Activated CD8-positive, alpha-beta memory T cell treated with anti-CD3 and anti-CD28 coated beads, Interleukin-2, amount 10 ng/mL, durations not matched to agents 7 days and 5 days (primary cell): ENCODE measurements around the gene KLHDC8B. TPM values are rescaled to one million over a fixed set of nuclear protein-coding genes. Genes with fewer than 3 reads are reported as not detected.
A peak's percentile ranks its signal among the peaks of the same experiment; 100 is the strongest.

Source experiments
- ATAC-seq: fragments of 150-1000 bp; cut with Tn5 transposase; one replicate; pipeline ENCODE4 v1.10.0; 2021; ENCODE audit warnings: moderate library complexity
- CTCF ChIA-PET: fragments of 350-600 bp; sonication (Branson Sonifier 250); formaldehyde crosslinking; loops from one replicate; lab custom pipeline; 2021; ENCODE audit warnings: antibody characterized with exemption; lab: Charles Lee
- DNase-seq: peaks from one replicate; pipeline ENCODE4 v3.0.0-alpha.2; 2020
- H3K27ac Mint-ChIP-seq: one replicate; pipeline ENCODE4 v1.8.0; 2021; ENCODE audit warnings: mild to moderate bottlenecking, mixed read lengths
- H3K27me3 Mint-ChIP-seq: one replicate; pipeline ENCODE4 v1.8.0; 2021; ENCODE audit warnings: mixed read lengths
- H3K36me3 Mint-ChIP-seq: one replicate; pipeline ENCODE4 v1.8.0; 2021; ENCODE audit warnings: mild to moderate bottlenecking, mixed read lengths
- H3K4me1 Mint-ChIP-seq: one replicate; pipeline ENCODE4 v1.8.0; 2021; ENCODE audit warnings: mixed read lengths
- H3K4me3 Mint-ChIP-seq: one replicate; pipeline ENCODE4 v1.8.0; 2021; ENCODE audit warnings: mild to moderate bottlenecking, moderate library complexity, mixed read lengths
- H3K9me3 Mint-ChIP-seq: one replicate; pipeline ENCODE4 v1.8.0; 2022; ENCODE audit warnings: low read depth, mixed read lengths
- total RNA-seq, 2 experiments: library from RNA; stranded (reverse); gene quantifications; one replicate each; pipeline ENCODE4 v1.2.3, GENCODE V29; 2021

Gene KLHDC8B
- total RNA-seq, 2 experiments from 2014 or later, result 0.80 to 1.3 TPM

DNA sequence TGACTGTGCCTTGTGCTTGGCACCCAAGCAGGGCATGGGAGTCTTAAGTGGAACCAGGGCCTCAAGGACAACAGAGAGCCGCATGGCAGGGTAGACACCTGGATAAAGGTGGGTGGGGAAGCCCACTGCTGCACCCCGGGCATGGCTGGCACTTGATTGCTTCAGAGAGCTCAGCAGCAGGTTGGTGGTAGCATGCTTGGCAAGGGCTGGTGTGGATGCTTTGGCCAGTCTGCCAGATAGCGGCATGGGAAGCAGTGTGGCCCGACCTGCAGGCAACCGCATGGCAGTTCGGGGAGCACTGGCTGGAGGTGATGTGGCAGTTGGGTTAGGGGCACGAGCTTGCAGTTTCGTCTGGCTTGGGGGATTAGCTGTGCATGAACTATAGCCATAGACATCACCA is 7.8 kb upstream of the KLHDC8B start:
- Mint-ChIP-seq H3K4me1 (peaks cover 45% of the 10 kb centered on the region), H3K27me3 (no peaks in the 10 kb centered on the region), H3K4me3 (no peak overlapping the region), H3K36me3 (peaks cover 18% of the 10 kb centered on the region), H3K27ac (no peak overlapping the region), H3K9me3 (no peaks in the 10 kb centered on the region)
- DNase-seq, result no peak
- no peak for ATAC-seq
- CTCF ChIA-PET, result no interaction called here

GRCh38 chr3:49164983-49165720 is 6.2 kb upstream of the KLHDC8B start:
- DNase-seq, result no peak
- ATAC-seq, result no peak
- H3K9me3 Mint-ChIP-seq, result no peaks in the 10 kb centered on the region
- H3K4me3 Mint-ChIP-seq, result peak overlapping the region; percentile 81
- H3K27me3 Mint-ChIP-seq, result no peaks in the 10 kb centered on the region
- H3K27ac Mint-ChIP-seq, result peak overlapping the region; percentile 82
- H3K36me3 Mint-ChIP-seq, result peaks cover 17% of the 10 kb centered on the region
- H3K4me1 Mint-ChIP-seq, result peaks cover 45% of the 10 kb centered on the region
- CTCF ChIA-PET, result interaction anchor here (1.3 to 1.4 kb wide), 2 partner anchors 70 to 284 kb away, joined by 4 to 5 read pairs; no protein-coding TSS in a partner anchor

- peak; percentile 84 for ATAC-seq
- no peaks in the 10 kb centered on the region for H3K27me3 Mint-ChIP-seq
- peaks cover 17% of the 10 kb centered on the region for H3K36me3 Mint-ChIP-seq
- peak within 1 kb of the TSS; percentile 81 for H3K4me3 Mint-ChIP-seq
- H3K9me3 Mint-ChIP-seq, result no peaks in the 10 kb centered on the region
- DNase-seq, result peak; percentile 83
- peak within 1 kb of the TSS; percentile 85 for H3K27ac Mint-ChIP-seq
- CTCF ChIA-PET, result interaction anchor here (1.4 kb wide), 1 partner anchor 283 kb away, joined by 4 read pairs; no protein-coding TSS in a partner anchor
- peaks cover 49% of the 10 kb centered on the region for H3K4me1 Mint-ChIP-seq
Observed at GRCh38 chr3:49165771-49166751, 5.3 kb upstream of the KLHDC8B start, which contains the start of gene CCDC71. Gene CCDC71, minus strand, starts transcription at chr3:49166331. Its CDS starts 2,123 bp downstream, at chr3:49164208.

- Mint-ChIP-seq H3K4me3 (peak overlapping the region; percentile 81), H3K4me1 (peaks cover 43% of the 10 kb centered on the region), H3K27ac (peak overlapping the region; percentile 85), H3K36me3 (peaks cover 15% of the 10 kb centered on the region), H3K27me3 (no peaks in the 10 kb centered on the region), H3K9me3 (no peaks in the 10 kb centered on the region)
- no peak for DNase-seq
- CTCF ChIA-PET, result interaction anchor here (0.8 kb wide), 1 partner anchor 30 kb away, joined by 4 read pairs; no protein-coding TSS in a partner anchor
- ATAC-seq, result no peak
Observed at GRCh38 chr3:49166752-49167556, 4.4 kb upstream of the KLHDC8B start.

GRCh38 chr3:49170744-49171118 is 667 bp upstream of the KLHDC8B start:
- H3K4me1 Mint-ChIP-seq, result peaks cover 24% of the 10 kb centered on the region
- CTCF ChIA-PET, result interaction anchor here (0.6 to 5.0 kb wide), 40 partner anchors 9 to 501 kb away, joined by 3 to 43 read pairs (median 4); partner anchors contain the start of genes DAG1, GPX1, NDUFAF3 and QRICH1
- ATAC-seq (peak; percentile 1), DNase-seq (no peak)
- H3K4me3 Mint-ChIP-seq, result peak overlapping the region; percentile 79
- no peaks in the 10 kb centered on the region for H3K27me3 Mint-ChIP-seq
- H3K27ac Mint-ChIP-seq, result no peak overlapping the region
- H3K36me3 Mint-ChIP-seq, result no peaks in the 10 kb centered on the region
- no peaks in the 10 kb centered on the region for H3K9me3 Mint-ChIP-seq

DNA sequence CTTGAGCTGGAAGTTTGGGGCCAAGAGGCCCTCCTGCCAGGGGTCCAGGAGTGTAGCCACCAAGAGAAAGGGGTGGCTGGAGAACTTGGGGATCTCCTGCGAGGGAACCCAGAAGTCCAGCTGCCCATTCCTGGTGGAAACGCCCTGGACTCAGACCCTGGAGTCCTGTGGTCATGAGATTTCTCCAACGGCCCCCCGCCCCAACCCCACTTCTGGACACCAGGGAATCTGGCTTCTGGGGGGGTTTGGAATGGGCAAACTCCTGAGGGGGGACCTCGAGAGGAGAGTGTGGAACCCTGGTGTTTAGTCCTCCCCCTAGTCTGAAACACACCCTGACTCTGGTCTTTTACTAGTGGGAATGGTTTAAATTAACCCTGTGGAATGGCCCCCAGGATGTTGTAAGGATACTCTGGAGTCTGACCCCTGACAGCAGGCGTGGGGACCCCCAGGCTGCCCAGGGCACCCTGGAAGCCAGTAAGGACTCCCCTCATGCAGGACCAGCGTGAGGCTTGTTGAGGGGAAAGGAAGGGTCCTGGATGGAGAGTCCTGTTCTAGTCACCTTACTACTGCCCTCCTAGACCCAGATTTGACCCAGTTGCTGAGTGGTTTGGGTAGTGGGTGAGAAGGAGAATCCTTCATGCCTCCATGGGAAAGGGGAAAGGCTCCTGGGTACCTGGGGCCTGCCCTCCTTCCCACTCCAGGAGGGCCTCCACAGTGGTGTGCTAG is 540 bp downstream of the KLHDC8B start:
- no peak overlapping the region for H3K27ac Mint-ChIP-seq
- H3K4me1 Mint-ChIP-seq, result peaks cover 17% of the 10 kb centered on the region
- no peaks in the 10 kb centered on the region for H3K27me3 Mint-ChIP-seq
- no peaks in the 10 kb centered on the region for H3K36me3 Mint-ChIP-seq
- ATAC-seq (no peak), DNase-seq (no peak)
- no peak overlapping the region for H3K4me3 Mint-ChIP-seq
- CTCF ChIA-PET, result interaction anchor here (0.8 to 5.0 kb wide), 17 partner anchors 9 to 368 kb away, joined by 3 to 43 read pairs (median 5); partner anchors contain the start of genes NDUFAF3 and USP4
- H3K9me3 Mint-ChIP-seq, result no peaks in the 10 kb centered on the region

GRCh38 chr3:49172551-49173041 is 1.2 kb downstream of the KLHDC8B start:
- Mint-ChIP-seq H3K4me1 (peaks cover 17% of the 10 kb centered on the region), H3K27ac (no peak overlapping the region), H3K36me3 (no peaks in the 10 kb centered on the region), H3K4me3 (no peak overlapping the region), H3K27me3 (no peaks in the 10 kb centered on the region), H3K9me3 (no peaks in the 10 kb centered on the region)
- ATAC-seq, result no peak
- CTCF ChIA-PET, result interaction anchor here (1.6 to 5.0 kb wide), 4 partner anchors 14 to 277 kb away, joined by 9 to 43 read pairs (median 31); partner anchors contain the start of gene USP4
- DNase-seq, result no peak

DNA sequence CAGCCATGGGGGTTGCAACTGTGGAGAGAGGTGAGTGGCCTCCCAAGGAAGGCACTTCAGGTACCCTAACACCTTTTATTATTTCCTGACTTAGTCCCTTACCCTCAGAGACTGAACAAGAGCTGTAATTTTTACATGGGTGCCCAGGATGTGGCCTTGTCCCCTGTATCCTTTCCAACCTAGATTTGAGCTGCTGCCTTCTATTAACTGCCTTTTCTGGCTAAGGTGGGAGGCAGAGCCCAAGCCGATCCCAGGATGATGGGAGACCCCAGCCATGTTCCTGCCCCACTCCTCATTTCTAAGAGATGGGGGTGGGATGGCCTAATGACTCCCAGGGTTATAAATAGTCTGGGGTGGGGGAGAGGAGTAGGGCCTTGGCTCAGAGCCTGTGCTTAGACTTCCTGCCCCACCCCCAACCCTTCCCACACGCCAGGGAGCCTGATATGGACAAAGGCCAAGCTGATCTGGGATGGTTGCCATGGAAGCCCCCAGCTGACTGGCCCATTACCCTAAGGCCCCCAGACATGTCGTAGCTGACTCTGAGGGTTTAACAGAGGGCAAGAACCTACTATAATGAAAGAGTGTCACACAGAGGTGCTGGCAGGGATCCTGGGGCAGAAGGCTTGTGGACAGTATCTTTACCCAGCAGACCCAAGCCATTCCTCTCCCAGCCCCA is 1.9 kb downstream of the KLHDC8B start:
- CTCF ChIA-PET, result interaction anchor here (1.2 to 4.7 kb wide), 3 partner anchors 166 to 276 kb away, joined by 3 to 34 read pairs (median 5); partner anchors contain the start of gene USP4
- ATAC-seq, result no peak
- H3K27ac Mint-ChIP-seq, result no peak overlapping the region
- H3K9me3 Mint-ChIP-seq, result no peaks in the 10 kb centered on the region
- H3K27me3 Mint-ChIP-seq, result no peaks in the 10 kb centered on the region
- DNase-seq, result no peak
- no peaks in the 10 kb centered on the region for H3K36me3 Mint-ChIP-seq
- H3K4me1 Mint-ChIP-seq, result peaks cover 17% of the 10 kb centered on the region
- H3K4me3 Mint-ChIP-seq, result no peak overlapping the region

GRCh38 chr3:49173792-49174170 is 2.4 kb downstream of the KLHDC8B start:
- H3K4me1 Mint-ChIP-seq, result peaks cover 17% of the 10 kb centered on the region
- CTCF ChIA-PET, result interaction anchor here (1.2 to 4.7 kb wide), 3 partner anchors 166 to 275 kb away, joined by 3 to 34 read pairs (median 5); partner anchors contain the start of gene USP4
- no peak overlapping the region for H3K4me3 Mint-ChIP-seq
- DNase-seq (no peak), ATAC-seq (no peak)
- H3K27ac Mint-ChIP-seq, result no peak overlapping the region
- H3K9me3 Mint-ChIP-seq, result no peaks in the 10 kb centered on the region
- H3K36me3 Mint-ChIP-seq, result no peaks in the 10 kb centered on the region
- peaks cover under 1% of the 10 kb centered on the region for H3K27me3 Mint-ChIP-seq

DNA sequence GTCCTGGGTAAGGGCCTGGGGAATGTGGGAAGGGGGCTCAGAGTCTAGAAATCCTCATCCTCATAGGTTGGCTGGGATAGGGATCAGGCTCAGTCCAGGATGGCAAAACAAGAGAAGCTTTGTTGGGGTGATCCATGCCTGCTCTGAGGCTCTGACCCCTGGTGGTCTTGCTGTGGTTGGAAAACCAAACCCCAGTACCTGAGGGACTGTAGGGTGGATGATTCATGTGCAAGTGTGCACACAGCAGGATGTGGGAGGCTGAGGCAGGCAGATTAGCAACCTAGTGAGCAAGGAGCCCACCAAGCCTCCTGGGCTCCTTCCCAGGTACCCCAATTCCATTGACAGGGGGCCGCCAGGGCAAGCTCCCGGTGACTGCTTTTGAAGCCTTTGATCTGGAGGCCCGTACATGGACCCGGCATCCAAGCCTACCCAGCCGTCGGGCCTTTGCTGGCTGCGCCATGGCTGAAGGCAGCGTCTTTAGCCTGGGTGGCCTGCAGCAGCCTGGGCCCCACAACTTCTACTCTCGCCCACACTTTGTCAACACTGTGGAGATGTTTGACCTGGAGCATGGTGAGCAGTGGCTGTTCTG is 3.1 kb downstream of the KLHDC8B start:
- no peak for ATAC-seq
- no peak overlapping the region for H3K4me3 Mint-ChIP-seq
- peaks cover 17% of the 10 kb centered on the region for H3K4me1 Mint-ChIP-seq
- no peaks in the 10 kb centered on the region for H3K36me3 Mint-ChIP-seq
- DNase-seq, result no peak
- no peaks in the 10 kb centered on the region for H3K9me3 Mint-ChIP-seq
- CTCF ChIA-PET, result interaction anchor here (1.2 kb wide), 1 partner anchor 275 kb away, joined by 3 read pairs; no protein-coding TSS in a partner anchor
- H3K27me3 Mint-ChIP-seq, result peaks cover 4% of the 10 kb centered on the region
- no peak overlapping the region for H3K27ac Mint-ChIP-seq

DNA sequence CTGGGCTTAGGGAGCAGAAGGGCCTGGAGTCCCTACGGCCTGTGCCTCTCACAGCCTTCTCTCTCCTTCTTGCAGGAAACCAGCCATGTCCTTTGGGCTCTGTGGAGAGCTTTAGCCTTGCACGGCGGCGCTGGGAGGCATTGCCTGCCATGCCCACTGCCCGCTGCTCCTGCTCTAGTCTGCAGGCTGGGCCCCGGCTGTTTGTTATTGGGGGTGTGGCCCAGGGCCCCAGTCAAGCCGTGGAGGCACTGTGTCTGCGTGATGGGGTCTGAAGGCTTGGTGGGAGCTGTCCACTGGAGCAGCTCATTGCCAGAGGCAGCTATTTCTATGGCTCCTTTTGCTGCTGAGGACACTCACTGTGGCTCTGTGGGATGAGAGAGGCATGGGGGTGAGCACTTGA is 4.1 kb downstream of the KLHDC8B start:
- peaks cover 4% of the 10 kb centered on the region for H3K27me3 Mint-ChIP-seq
- no peaks in the 10 kb centered on the region for H3K36me3 Mint-ChIP-seq
- no peak for ATAC-seq
- peaks cover 17% of the 10 kb centered on the region for H3K4me1 Mint-ChIP-seq
- H3K4me3 Mint-ChIP-seq, result no peak overlapping the region
- no peaks in the 10 kb centered on the region for H3K9me3 Mint-ChIP-seq
- DNase-seq, result no peak
- CTCF ChIA-PET, result interaction anchor here (1.4 kb wide), 1 partner anchor 165 kb away, joined by 3 read pairs; the partner anchor contains the start of gene USP4
- H3K27ac Mint-ChIP-seq, result no peak overlapping the region
